Body of pancreas (tissue), 4 donors: Measurements from ENCODE around the gene TBC1D20. TPM values are rescaled to one million over a fixed set of nuclear protein-coding genes. Genes with fewer than 3 reads are reported as not detected.
"Not testable (repeated sequence)": the region's sequence is repeated elsewhere in the genome, so short reads cannot be mapped to it uniquely, and the experiment has no call there.

Experiments used
- ATAC-seq: fragments of 150-250 bp; one replicate; pipeline ENCODE4 v1.9.1; 2016
- DNase-seq, 4 donors: peaks; one replicate each; pipeline ENCODE4 v3.0.0-alpha.2; 2019
- H3K27ac ChIP-seq, 4 donors: fragments of 200-600 bp; sonication (generic); 1 replicate in 3 of 4; 2 replicates in 1 of 4; pipeline versions ENCODE4 v1.5.1 to v1.6.1; 2016 to 2019; ENCODE audit warnings: mild to moderate bottlenecking in 1 of 4, mixed read lengths in 1 of 4, moderate library complexity in 1 of 4
- H3K27me3 ChIP-seq, 2 donors: fragments of 200-600 bp; sonication (generic); one replicate each; pipeline ENCODE4 v1.6.0; 2016; ENCODE audit warnings: mild to moderate bottlenecking in 1 of 2
- H3K36me3 ChIP-seq, 2 donors: fragments of 200-600 bp; sonication (generic); replicated peaks in 1 of 2; 2 replicates each; pipeline ENCODE4 v1.5.1; 2016; ENCODE audit warnings: low read depth in 2 of 2; ENCODE audit not compliant: insufficient read depth in 1 of 2
- H3K4me1 ChIP-seq: fragments of 200-600 bp; sonication (generic); one replicate; pipeline ENCODE4 v1.6.0; 2016
- H3K4me3 ChIP-seq, 2 donors: fragments of 200-600 bp; sonication (generic); 1 replicate in 1 of 2; 2 replicates in 1 of 2; pipeline ENCODE4 v1.5.1; 2016 to 2019
- H3K9me3 ChIP-seq, 3 donors: fragments of 200-600 bp; sonication (generic); 1 replicate in 2 of 3; 2 replicates in 1 of 3; pipeline ENCODE4 v1.5.1; 2016
- CTCF ChIP-seq, 7 experiments: fragments of 450-650 bp in 4 of 7; fragments of 200-600 bp in 3 of 7; sonication (generic) in 3 of 7; IDR thresholded peaks; one replicate each; pipeline ENCODE4 v1.5.1; 2016 to 2019; ENCODE audit warnings: antibody characterized with exemption in 7 of 7
- POLR2A ChIP-seq, 3 donors: fragments of 450-650 bp; IDR thresholded peaks; one replicate each; pipeline ENCODE4 v1.6.1; 2016; ENCODE audit warnings: antibody characterized with exemption in 3 of 3, mild to moderate bottlenecking in 2 of 3
- WGBS, 2 donors: methylation state at CpG; one replicate each; pipeline ENCODE4 v1.1.5; 2017; 5-methylcytosine and 5-hydroxymethylcytosine counted together
- intact Hi-C: fragments of 100-400 bp; cut with DNase I; formaldehyde crosslinking; loops from one replicate; pipeline ENCODE4 v1.15.1; 2023
- total RNA-seq, 2 donors: library from RNA; depleted of rRNA; stranded (reverse); fragments of >200 nt; gene quantifications; one replicate each; pipeline ENCODE4 v1.1.0, GENCODE V29; 2016

TBC1D20 gene
- total RNA-seq, 2 donors from 2014 or later, result 16.3 to 27.4 TPM

GRCh38 chr20:396252-396618, 66.1 kb downstream of the TBC1D20 start:
- Histone ChIP-seq H3K4me3 (no peak overlapping the region), H3K9me3 (no peaks in the 10 kb centered on the region), H3K27me3 (no peaks in the 10 kb centered on the region), H3K27ac (peak overlapping the region in 1 of 4 donors; percentile 54), H3K4me1 (peaks cover 5% of the 10 kb centered on the region), H3K36me3 (peaks cover 0 to 17% of the 10 kb centered on the region in 2 donors)
- ATAC-seq, result no peak
- intact Hi-C loops, result no loop called here
- no peak for DNase-seq
- 80 to 95% methylated on average over 1 to 21 of the region's 24 CpGs for WGBS, 2 donors
- TF ChIP-seq POLR2A (IDR thresholded peaks at IDR 0.05), result no peak
- no peak for TF ChIP-seq CTCF (IDR thresholded peaks at IDR 0.05)

GRCh38 chr20:393296-393695, 69.0 kb downstream of the TBC1D20 start:
- H3K36me3 ChIP-seq, result peaks cover 0 to 17% of the 10 kb centered on the region in 2 donors
- ATAC-seq, H3K4me3 ChIP-seq, intact Hi-C loops, H3K9me3 ChIP-seq, H3K27ac ChIP-seq, H3K27me3 ChIP-seq, DNase-seq: not testable (repeated sequence)
- H3K4me1 ChIP-seq, result peaks cover 28% of the 10 kb centered on the region
- WGBS, 2 donors, result 92 to 93% methylated on average over 2 of the region's 2 CpGs

GRCh38 chr20:391041-391711, 71.2 kb downstream of the TBC1D20 start:
- peaks cover 0 to 8% of the 10 kb centered on the region in 2 donors for H3K36me3 ChIP-seq
- no peaks in the 10 kb centered on the region for H3K27me3 ChIP-seq
- ATAC-seq (no peak), DNase-seq (peak in 2 of 4 donors; percentile 36 to 48)
- H3K4me3 ChIP-seq, result no peak overlapping the region
- no peak overlapping the region for H3K27ac ChIP-seq
- intact Hi-C loops, result no loop called here
- WGBS, 2 donors, result 88 to 95% methylated on average over 24 to 26 of the region's 29 CpGs
- peaks cover 22% of the 10 kb centered on the region for H3K4me1 ChIP-seq
- no peaks in the 10 kb centered on the region for H3K9me3 ChIP-seq
- no peak for TF ChIP-seq CTCF (IDR thresholded peaks at IDR 0.05)
- no peak for TF ChIP-seq POLR2A (IDR thresholded peaks at IDR 0.05)

- ATAC-seq (no peak), DNase-seq (peak in 3 of 4 donors; percentile 27 to 66 (median 44))
- TF ChIP-seq POLR2A (IDR thresholded peaks at IDR 0.05) (no peak), CTCF (IDR thresholded peaks at IDR 0.05) (no peak)
- Histone ChIP-seq H3K27ac (no peak overlapping the region), H3K9me3 (no peaks in the 10 kb centered on the region), H3K36me3 (peaks cover 0 to 5% of the 10 kb centered on the region in 2 donors), H3K4me3 (no peak overlapping the region), H3K4me1 (peaks cover 22% of the 10 kb centered on the region), H3K27me3 (no peaks in the 10 kb centered on the region)
- intact Hi-C loops, result no loop called here
- WGBS, 2 donors, result 47 to 68% methylated on average over 3 to 6 of the region's 6 CpGs
Observed at GRCh38 chr20:389220-389619, 73.1 kb downstream of the TBC1D20 start.

GRCh38 chr20:388034-388994, 74.0 kb downstream of the TBC1D20 start:
- Histone ChIP-seq H3K4me1 (peaks cover 22% of the 10 kb centered on the region), H3K36me3 (peaks cover 0 to 5% of the 10 kb centered on the region in 2 donors), H3K27ac (no peak overlapping the region), H3K9me3 (no peaks in the 10 kb centered on the region), H3K27me3 (no peaks in the 10 kb centered on the region), H3K4me3 (no peak overlapping the region)
- TF ChIP-seq POLR2A (IDR thresholded peaks at IDR 0.05) (no peak), CTCF (IDR thresholded peaks at IDR 0.05) (no peak)
- ATAC-seq, result no peak
- intact Hi-C loops, result no loop called here
- 81 to 82% methylated on average over 12 to 20 of the region's 21 CpGs for WGBS, 2 donors
- DNase-seq, result no peak
